ENCODE data around the gene MGAT4A.

- TF ChIP-seq POLR2A (IDR thresholded peaks at IDR 0.05) (no peak), CTCF (IDR thresholded peaks at IDR 0.05) (no peak), POLR2AphosphoS5 (IDR thresholded peaks at IDR 0.05) (no peak), EP300 (IDR thresholded peaks at IDR 0.05) (no peak)
These were observed 138.4 kb downstream of the MGAT4A start for GRCh38 chr2:98592565-98592964.

All from suprapubic skin (tissue), 4 donors.